ENCODE measurements around the gene KHDC4.

The KHDC4 gene

DNA sequence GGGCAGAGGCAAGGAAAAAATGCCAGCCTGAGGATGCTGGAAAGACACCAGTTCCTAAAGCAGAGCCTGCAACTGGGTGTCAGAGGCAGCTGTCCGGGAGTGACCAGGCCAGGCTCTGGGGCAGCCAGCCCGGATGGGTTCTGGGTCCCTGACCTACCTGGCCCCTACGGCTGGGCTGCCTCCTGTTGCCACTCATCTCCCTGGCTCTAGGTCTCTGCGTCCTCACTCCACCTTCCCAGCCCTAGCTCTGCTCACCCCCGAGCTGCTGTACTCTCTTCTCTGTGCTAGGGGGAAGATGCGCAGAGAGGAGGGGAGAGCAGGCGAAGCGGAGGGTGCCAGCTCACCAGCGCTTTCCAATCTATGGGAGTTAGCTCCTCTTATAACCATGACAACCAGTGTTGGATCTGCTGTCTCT, 35.2 kb upstream of the KHDC4 start:
- no peak for DNase-seq (ENCODE audit: low read depth)

GRCh38 chr1:155968670-155969069, 34.5 kb upstream of the KHDC4 start:
- DNase-seq (ENCODE audit: low read depth), result no peak

DNA sequence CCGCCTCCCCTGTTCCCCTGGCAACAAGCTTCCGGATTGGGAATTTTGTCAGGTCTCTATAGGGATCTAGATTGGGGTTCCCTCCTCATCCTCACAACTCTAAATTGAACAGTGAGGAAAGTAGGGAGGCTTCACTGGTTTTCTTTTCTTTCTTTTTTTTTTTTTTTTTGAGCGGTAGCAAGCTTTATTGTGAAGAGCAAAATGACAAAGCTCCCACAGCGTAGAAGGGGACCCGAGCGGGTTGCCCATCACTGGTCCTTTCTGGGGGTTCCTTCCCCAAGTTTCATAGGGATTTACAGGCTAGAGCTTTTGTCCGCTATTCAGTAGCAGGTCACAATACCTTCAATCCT, 33.8 kb upstream of the KHDC4 start:
- DNase-seq (ENCODE audit: low read depth), result no peak

DNA sequence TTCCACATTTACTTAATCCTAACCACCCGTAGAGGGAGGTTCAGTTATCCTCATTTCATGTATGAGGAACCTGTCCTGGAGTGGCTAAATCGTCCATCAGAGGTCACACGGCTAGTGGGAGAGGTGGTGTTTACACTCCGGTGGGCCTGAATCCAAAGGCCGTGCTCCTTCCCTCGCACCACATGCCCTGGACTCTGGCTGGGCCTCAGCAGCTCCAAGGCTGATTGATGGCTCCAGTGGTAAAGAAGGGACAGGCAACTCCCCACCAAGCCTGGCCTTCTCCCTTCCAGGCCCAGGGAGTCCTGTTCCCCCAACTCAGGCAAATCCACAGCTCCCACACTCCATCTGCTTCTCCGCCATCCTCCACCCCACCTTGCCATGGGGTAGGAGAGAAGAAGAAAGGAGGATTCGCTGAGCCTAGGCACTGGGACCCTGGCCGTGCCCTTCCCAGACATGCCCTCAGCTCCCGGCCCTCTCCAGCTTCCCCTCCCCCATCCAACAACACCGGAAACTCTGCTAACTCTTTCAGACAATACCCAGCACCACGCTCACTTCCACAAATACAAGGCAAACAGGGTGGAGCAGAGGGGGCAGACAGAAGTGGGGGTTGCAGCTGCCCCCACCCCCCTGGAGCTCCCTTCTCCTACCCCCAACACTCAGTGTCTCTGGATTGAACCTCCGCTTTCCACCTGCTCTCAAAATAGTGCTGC, 33.3 kb upstream of the KHDC4 start:
- DNase-seq (ENCODE audit: low read depth), result no peak

GRCh38 chr1:155966750-155967149, 32.5 kb upstream of the KHDC4 start:
- no peak for DNase-seq (ENCODE audit: low read depth)

- DNase-seq (ENCODE audit: low read depth), result no peak
Measured at GRCh38 chr1:155966135-155966534, 31.9 kb upstream of the KHDC4 start.

DNA sequence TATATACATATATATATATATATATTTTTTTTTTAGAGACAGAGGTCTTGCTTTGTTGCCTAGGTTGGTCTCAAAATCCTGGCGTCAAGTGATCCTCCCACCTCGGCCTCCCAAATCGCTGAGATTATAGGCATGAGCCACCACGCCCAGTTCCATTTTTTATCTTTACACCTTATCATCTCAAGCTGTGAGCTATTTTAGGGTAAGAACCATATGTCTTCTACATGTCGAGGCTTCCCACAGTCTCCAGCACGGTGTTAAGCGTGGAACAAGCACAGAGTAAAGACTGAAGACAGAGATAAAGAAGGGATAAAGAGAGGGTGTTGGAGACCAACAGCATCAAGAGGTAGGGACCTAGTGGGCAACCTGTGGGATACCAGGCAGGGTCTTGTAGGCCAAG, 30.0 kb upstream of the KHDC4 start:
- no peak for DNase-seq (ENCODE audit: low read depth)

DNA sequence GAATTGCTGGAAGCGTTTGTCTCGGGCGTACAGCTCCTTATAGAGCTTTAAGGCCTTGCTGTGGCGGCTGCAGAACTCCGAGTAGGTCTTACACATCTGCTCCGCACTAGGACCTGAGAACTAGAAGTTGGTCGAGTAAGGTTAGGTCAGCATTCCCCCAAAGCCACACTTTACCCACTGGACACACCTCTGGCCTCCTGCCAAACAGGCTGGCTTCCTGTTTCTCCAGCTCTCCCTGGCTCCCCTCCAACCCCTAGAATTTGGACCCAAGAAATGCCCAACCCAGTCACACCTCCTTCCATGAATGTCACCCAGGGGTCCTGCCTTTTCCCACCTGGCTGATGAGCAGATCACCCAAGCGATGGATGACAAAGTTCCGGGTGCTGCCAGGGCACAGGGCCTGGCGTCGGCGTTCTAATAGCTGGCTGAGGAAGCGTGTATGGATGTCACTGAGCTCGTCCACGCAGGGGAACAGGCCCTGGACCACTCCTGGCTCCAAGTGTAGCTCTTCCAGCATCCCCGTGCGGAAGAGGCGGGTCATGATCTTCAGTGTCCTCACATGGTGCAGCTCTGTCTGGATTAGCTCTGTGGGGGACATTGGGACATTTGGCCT, 28.5 kb upstream of the KHDC4 start:
- peak; percentile 45 for DNase-seq (ENCODE audit: low read depth)

DNA sequence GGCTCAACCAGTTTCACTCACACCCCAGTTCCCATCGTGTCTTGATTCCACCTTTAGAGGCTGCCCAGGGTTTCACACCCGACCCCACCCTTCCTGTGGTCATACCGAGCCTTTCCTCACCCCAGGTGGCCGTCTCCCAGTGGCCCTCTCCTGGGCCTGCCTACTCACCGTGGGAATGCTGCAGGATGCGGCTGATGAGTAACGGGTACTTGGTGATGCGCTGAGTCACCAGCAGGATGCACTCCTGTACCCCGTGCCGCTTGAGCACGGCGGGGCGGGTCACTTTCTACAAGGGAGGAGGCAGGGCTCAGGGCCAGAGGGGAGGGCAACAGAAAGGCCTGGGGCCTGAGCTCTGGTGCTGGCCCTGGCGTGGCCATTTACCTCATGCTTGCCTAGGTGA, 27.7 kb upstream of the KHDC4 start:
- DNase-seq (ENCODE audit: low read depth), result peak; percentile 97

DNA sequence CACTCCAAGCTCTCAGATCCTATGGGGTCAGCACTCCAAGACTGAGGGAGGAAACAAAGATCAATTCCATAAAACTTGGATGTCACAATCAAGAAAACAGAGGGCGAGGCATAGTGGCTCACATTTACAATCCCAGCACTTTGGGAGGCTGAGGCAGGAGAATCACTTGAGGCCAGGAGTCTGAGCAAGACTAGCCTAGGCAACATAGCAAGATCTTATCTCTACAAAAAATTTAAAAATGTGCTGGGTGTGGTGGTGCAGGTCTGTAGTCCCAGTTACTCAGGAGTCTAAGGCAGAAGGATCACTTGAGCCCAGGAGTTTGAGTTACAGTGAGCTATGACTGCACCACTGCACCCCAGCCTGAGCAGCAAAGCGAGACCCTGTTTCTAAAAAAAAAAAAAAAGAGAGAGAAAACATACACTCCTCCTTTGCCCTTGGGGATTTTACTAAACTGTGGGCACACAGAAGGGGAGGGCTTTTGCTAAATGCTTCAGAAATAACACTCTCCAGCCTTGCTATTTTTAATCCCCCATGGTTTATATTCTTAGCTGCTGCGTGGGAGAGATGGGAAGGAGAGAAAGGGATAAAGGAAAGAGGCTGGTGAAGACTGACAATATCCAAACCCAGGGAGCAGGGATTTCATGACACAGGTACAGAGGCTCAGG, 26.0 kb upstream of the KHDC4 start:
- no peak for DNase-seq (ENCODE audit: low read depth)

DNA sequence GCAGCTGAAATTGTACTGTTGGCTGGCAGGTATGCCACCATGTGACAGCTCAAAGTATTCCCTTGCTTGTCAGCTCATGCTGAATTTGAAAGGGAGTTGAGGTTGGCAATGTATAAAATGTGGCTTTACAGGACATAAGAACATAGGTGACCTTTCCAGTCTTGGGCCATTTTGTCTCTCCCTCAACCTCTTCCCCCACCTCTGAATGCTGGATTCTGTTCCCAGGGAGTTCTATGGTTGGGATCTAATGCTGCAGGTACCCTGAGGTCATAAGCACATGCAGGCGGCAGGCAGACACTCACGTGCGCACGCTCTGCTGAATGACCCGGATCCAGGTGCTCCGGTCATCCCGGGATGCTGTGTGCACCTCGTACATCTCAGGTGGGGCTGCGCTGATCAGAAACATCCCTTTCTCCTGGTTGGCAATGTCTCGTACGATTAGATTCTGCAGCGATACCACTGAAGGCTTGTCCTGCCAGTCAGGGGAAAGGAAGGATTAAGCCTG, 23.2 kb upstream of the KHDC4 start:
- no peak for DNase-seq (ENCODE audit: low read depth)

GRCh38 chr1:155954645-155955044, 20.4 kb upstream of the KHDC4 start:
- no peak for DNase-seq (ENCODE audit: low read depth)

DNA sequence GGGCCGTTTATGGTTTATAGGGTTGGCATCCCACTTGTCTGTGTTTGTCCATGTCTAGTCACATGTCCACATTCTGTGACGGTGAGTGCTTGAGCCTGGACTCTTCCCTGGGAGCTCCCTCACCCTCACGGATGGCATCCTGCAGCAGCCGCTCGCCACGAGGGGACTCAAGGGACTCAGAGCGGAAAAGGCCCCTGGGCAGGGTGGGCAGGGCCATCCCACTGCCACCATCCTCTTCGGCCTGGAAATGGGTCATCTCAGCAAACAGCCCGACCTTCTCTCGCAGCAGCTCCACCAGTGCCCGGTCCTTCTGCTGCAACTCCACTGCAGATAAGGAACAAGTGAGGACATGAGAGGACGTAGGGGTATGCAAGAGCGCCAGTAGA, 18.3 kb upstream of the KHDC4 start:
- DNase-seq (ENCODE audit: low read depth), result no peak

DNA sequence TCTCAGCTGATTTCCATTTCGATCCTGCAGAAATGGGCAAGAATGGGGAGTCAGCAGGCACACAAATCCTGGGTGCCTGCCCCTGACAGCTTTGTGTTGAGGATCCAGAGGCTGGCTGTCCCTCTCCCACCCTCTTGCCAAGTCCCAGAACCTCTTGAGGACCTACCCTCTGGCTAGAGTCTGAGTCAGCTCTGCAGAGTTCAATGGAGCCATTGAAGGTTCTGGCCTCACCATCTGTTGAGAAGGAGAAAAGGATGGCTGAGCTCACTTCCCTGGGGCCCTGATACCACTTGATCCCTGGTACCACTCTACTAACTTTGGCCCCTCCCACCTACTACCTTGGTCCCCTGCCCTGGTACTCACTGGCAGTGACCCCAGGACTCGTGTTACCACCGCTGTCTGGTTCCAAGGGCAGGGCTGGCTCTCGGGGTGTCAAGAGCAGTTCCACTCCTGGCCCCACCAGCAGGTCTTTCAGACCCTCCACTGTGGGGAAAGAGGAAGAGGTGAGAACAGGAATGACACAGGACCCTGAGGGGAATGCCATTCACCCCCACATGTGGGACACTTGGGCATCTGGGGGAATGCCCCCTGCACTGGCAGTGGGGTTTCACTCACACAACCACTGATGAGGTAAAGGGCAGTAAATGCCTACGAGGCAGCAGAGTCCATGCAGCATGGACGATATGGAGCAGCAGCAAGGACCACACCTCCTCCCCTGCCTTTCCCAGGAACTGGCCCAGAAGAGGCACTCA, 17.7 kb upstream of the KHDC4 start:
- no peak for DNase-seq (ENCODE audit: low read depth)

GRCh38 chr1:155950829-155951228, 16.6 kb upstream of the KHDC4 start:
- no peak for DNase-seq (ENCODE audit: low read depth)

GRCh38 chr1:155947741-155948140, 13.5 kb upstream of the KHDC4 start:
- DNase-seq (ENCODE audit: low read depth), result no peak

DNA sequence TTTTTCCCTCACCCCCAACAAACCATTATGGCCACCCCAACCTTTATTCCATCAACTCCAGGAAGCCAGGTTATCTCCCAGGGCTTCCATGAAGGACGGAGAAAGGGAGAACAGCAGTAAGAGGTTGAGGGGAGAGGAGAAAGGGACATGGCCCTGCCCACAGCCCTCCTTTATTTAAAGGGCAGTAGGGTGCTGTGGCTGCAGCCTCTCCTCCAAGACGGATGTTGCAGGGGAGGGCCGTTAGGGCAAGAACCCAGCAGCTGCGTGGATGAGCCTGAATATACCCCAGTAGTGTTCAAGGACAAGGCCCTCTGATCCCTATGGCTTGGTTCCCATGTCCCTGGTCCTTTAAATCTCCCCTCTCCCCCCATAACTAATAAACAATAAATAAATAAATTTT, 13.1 kb upstream of the KHDC4 start:
- DNase-seq (ENCODE audit: low read depth), result no peak

DNA sequence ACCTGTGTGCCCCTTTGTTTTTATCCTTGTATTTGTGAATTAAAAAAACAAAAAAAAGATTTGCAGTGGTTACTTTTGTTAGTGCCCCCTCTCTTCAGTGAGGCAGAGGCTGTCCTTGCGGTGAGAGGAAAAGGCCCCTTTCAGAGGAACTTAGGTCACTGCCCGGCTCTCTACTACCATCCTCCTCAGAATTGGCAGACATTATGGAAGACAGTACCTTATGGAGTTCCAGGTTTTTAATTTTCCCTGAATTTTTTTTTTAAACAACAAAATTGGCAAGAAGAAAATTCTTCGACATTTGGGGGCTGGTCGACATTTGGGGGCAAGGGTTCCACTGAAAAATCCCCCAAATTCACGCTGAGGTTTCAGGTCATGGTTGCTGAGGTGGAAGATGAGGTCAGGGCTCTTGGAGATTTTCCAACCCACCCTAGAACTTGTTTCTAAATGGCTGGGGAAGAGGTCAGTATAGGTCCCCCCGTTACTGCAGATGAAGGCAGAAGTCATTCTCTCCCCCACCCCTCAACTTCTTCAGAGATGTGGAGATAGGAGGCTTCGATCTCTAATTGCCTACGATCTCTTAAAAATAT, 12.5 kb upstream of the KHDC4 start:
- no peak for DNase-seq (ENCODE audit: low read depth)

DNA sequence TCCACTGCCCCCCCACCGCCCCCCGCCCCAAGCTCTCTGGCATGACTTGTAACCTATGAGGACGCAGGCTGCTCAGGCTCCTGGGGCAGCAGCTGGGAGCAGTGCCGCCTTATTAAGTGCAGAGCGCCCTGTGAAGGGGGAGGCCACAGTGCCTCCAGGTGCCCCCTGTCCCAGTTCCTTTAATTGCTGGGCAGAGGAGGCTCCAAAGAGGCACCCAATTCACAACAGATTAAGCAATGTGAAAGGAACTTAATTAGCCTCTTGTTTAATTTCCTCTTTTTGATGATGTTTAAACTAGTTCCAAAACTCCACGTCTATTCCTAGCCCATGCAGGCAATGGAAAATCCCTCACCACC, 10.2 kb upstream of the KHDC4 start:
- DNase-seq (ENCODE audit: low read depth), result no peak

GRCh38 chr1:155942578-155943141, 8.4 kb upstream of the KHDC4 start:
- no peak for DNase-seq (ENCODE audit: low read depth)

- DNase-seq (ENCODE audit: low read depth), result no peak
Measured at GRCh38 chr1:155941845-155942531, 7.8 kb upstream of the KHDC4 start.
